ENCODE measurements around the gene ACAP2. TPM values are rescaled to one million over a fixed set of nuclear protein-coding genes. Genes with fewer than 3 reads are reported as not detected.
A peak's percentile ranks its signal among the peaks of the same experiment; 100 is the strongest.

The ACAP2 gene
- total and polyA plus RNA-seq, 12 donors: 4.3 to 26.7 (median 15.0) TPM

GRCh38 chr3:195257454-195258448 lies 185.1 kb downstream of the ACAP2 start:
- TF ChIP-seq CTCF (IDR thresholded peaks at IDR 0.05): no peak
- no peaks in the 10 kb centered on the region for H3K9me3 ChIP-seq
- no peaks in the 10 kb centered on the region for H3K36me3 ChIP-seq
- intact Hi-C loops (cut with DNase I): loop anchor here in 9 of 10 donors (2.0 to 10.0 kb wide), 14 partner anchors 103 to 575 kb away; partner anchors contain the start of gene FAM43A (in 1 of the 9)
- H3K27me3 ChIP-seq: no peaks in the 10 kb centered on the region
- H3K27ac ChIP-seq: peak overlapping the region in 5 of 10 donors; percentile 81 to 98 (median 93)
- H3K4me3 ChIP-seq: no peak overlapping the region
- ATAC-seq (no peak), DNase-seq (no peak)
- H3K4me1 ChIP-seq: peaks cover 15 to 37% (median 29%) of the 10 kb centered on the region in 9 donors
- WGBS, 2 donors: 87 to 94% methylated on average over 16 of the region's 16 CpGs

GRCh38 chr3:195256639-195257453 lies 186.0 kb downstream of the ACAP2 start:
- intact Hi-C loops (cut with DNase I): loop anchor here in 9 of 10 donors (5.0 to 10.0 kb wide), 11 partner anchors 102 to 575 kb away; no protein-coding TSS in a partner anchor

GRCh38 chr3:195255571-195256501 lies 187.0 kb downstream of the ACAP2 start:
- DNase-seq: no peak
- H3K9me3 ChIP-seq: no peaks in the 10 kb centered on the region
- no peak for ATAC-seq
- H3K4me1 ChIP-seq: peaks cover 14 to 38% (median 26%) of the 10 kb centered on the region in 9 donors
- 91% methylated on average over 22 of the region's 22 CpGs for WGBS, 2 donors
- H3K27me3 ChIP-seq: no peaks in the 10 kb centered on the region
- intact Hi-C loops (cut with DNase I): loop anchor here in 9 of 10 donors (5.0 to 10.0 kb wide), 11 partner anchors 101 to 574 kb away; no protein-coding TSS in a partner anchor
- H3K27ac ChIP-seq: no peak overlapping the region
- no peak for TF ChIP-seq CTCF (IDR thresholded peaks at IDR 0.05)
- H3K4me3 ChIP-seq: no peak overlapping the region
- no peaks in the 10 kb centered on the region for H3K36me3 ChIP-seq

More at GRCh38 chr3:195256639-195257453, 186.0 kb downstream of the ACAP2 start:
- Histone ChIP-seq H3K4me3 (no peak overlapping the region), H3K27ac (no peak overlapping the region), H3K27me3 (no peaks in the 10 kb centered on the region), H3K9me3 (no peaks in the 10 kb centered on the region), H3K36me3 (no peaks in the 10 kb centered on the region), H3K4me1 (peaks cover 15 to 37% (median 29%) of the 10 kb centered on the region in 9 donors)
- ATAC-seq: no peak
- no peak for TF ChIP-seq CTCF (IDR thresholded peaks at IDR 0.05)
- 98 to 99% methylated on average over 19 of the region's 19 CpGs for WGBS, 2 donors
- no peak for DNase-seq

Data from heart right ventricle (tissue), 16 donors.